Gastroesophageal sphincter (tissue), 3 donors: Measurements from ENCODE around the gene PLAGL1.

Experiments used
- CTCF ChIP-seq, 4 experiments: fragments of 200-600 bp in 2 of 4; fragments of 450-650 bp in 2 of 4; sonication (generic) in 1 of 4; IDR thresholded peaks; one replicate each; pipeline ENCODE4 v1.5.1; 2017 to 2019; ENCODE audit warnings: antibody characterized with exemption in 4 of 4, mild to moderate bottlenecking in 2 of 4, moderate library complexity in 2 of 4
- POLR2A ChIP-seq, 2 donors: fragments of 450-650 bp; IDR thresholded peaks; one replicate each; pipeline ENCODE4 v1.6.1; 2017; ENCODE audit warnings: antibody characterized with exemption in 2 of 2, mild to moderate bottlenecking in 2 of 2, moderate library complexity in 1 of 2

GRCh38 chr6:143982968-143983367 is 25.1 kb downstream of the PLAGL1 start:
- no peak for TF ChIP-seq CTCF (IDR thresholded peaks at IDR 0.05)
- TF ChIP-seq POLR2A (IDR thresholded peaks at IDR 0.05) = no peak
